ENCODE results near the gene TLE6. TPM values are rescaled to one million over a fixed set of nuclear protein-coding genes. Genes with fewer than 3 reads are reported as not detected.

TLE6 gene
- 0.73 TPM in 1 of 2 replicates, not detected in the other for total RNA-seq

GRCh38 chr19:2977001-2977745 lies at the start of gene TLE6:
TLE6 (plus strand) TSS chr19:2977564; CDS start chr19:2978234, 670 bp downstream.

GRCh38 chr19:2944775-2945574 lies 32.4 kb upstream of the TLE6 start, which contains the start of gene ZNF77:
ZNF77 (minus strand) TSS chr19:2944971; CDS start chr19:2944840, 131 bp downstream.

GRCh38 chr19:3029065-3029923 lies 51.9 kb downstream of the TLE6 start, which contains the start of gene TLE2:
TLE2 (minus strand) TSS chr19:3029280; CDS start chr19:3028904, 376 bp downstream.

Other genes starting within 250 kb of the TLE6 start
- gene SLC39A3, start 237.5 kb upstream of the TLE6 start, total RNA-seq = 23.1 and 28.7 TPM in 2 replicates
- gene SGTA, start 194.3 kb upstream of the TLE6 start, total RNA-seq = 47.0 and 53.6 TPM in 2 replicates
- 117 and 131 TPM in 2 replicates for gene THOP1, start 192.1 kb upstream of the TLE6 start, total RNA-seq
- 1.6 and 2.9 TPM in 2 replicates for gene ZNF554, start 157.7 kb upstream of the TLE6 start, total RNA-seq
- gene ZNF555, start 136.1 kb upstream of the TLE6 start, total RNA-seq = 4.0 and 4.3 TPM in 2 replicates
- not detected in 2 replicates for gene ZNF556, start 110.2 kb upstream of the TLE6 start, total RNA-seq
- 4.4 and 5.1 TPM in 2 replicates for gene ZNF57, start 76.6 kb upstream of the TLE6 start, total RNA-seq
- 3.3 and 4.1 TPM in 2 replicates for gene ZNF77, start 32.6 kb upstream of the TLE6 start, total RNA-seq
- 0.39 and 1.5 TPM in 2 replicates for gene TLE2, start 51.7 kb downstream of the TLE6 start, total RNA-seq
- gene TLE5, start 84.9 kb downstream of the TLE6 start, total RNA-seq = 151 and 166 TPM in 2 replicates
- 50.0 and 71.9 TPM in 2 replicates for gene GNA11, start 116.8 kb downstream of the TLE6 start, total RNA-seq
- gene GNA15, start 158.5 kb downstream of the TLE6 start, total RNA-seq = not detected in 2 replicates
- not detected in 2 replicates for gene S1PR4, start 201.2 kb downstream of the TLE6 start, total RNA-seq
- 54.7 and 73.5 TPM in 2 replicates for gene NCLN, start 208.4 kb downstream of the TLE6 start, total RNA-seq
- under 0.01 and 0.39 TPM in 2 replicates for gene CELF5, start 247.1 kb downstream of the TLE6 start, total RNA-seq